ENCODE results near the gene ZBTB7C.

DNA sequence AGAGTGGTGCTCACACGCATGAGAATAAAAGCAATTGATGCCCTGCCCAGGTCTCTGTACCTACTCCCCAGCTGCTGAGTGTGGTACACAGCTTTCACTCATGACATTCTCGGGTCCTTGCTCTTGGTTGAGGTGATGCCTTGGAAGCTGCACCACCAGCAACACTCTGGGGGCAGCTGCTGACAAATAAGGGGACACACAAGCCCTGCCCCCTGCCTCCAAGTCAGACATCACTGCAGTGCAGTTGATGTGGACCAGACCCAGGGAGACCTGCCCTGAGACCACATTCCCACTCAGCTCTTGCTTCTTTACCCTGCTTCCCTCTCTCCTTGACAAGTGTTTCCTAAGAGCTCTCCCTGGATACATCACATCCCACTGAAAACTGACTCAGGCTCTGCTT lies 225.6 kb downstream of the ZBTB7C start:
- TF ChIP-seq CTCF (IDR thresholded peaks at IDR 0.05) = no peak
- no peak for TF ChIP-seq POLR2A (IDR thresholded peaks at IDR 0.05)

All from esophagus squamous epithelium (tissue), 4 donors.